MCF 10A (cell line): ENCODE results near the gene OPCML. TPM values are rescaled to one million over a fixed set of nuclear protein-coding genes. Genes with fewer than 3 reads are reported as not detected.

Experiments used
- BruUV-seq: library from RNA; stranded (reverse); fragments of 400-500 nt; replicated peaks from 2 replicates; lab custom pipeline; 2021; lab: Mats Ljungman, UMichigan
- CTCF ChIA-PET: fragments of 300-600 bp; sonication (Branson Sonifier 250); formaldehyde crosslinking; extraction: SDS; loops from one replicate; lab custom pipeline; 2021; ENCODE audit warnings: antibody characterized with exemption, inconsistent platforms; lab: Yijun Ruan, JAX
- POLR2A ChIA-PET: fragments of 300-600, 350-650 bp; sonication (Branson Sonifier 250); formaldehyde crosslinking; extraction: SDS; loops from one replicate; lab custom pipeline; 2020; ENCODE audit warnings: antibody characterized with exemption, inconsistent platforms; lab: Yijun Ruan, JAX
- DNase-seq: peaks from one replicate; pipeline ENCODE4 v3.0.0-alpha.2; 2018; ENCODE audit not compliant: unreplicated experiment
- H3K27ac Mint-ChIP-seq: one replicate; pipeline ENCODE4 v1.8.0; 2022; ENCODE audit warnings: mild to moderate bottlenecking, low read depth, mixed read lengths; ENCODE audit not compliant: unreplicated experiment
- H3K27me3 Mint-ChIP-seq: one replicate; pipeline ENCODE4 v1.8.0; 2022; ENCODE audit warnings: mixed read lengths; ENCODE audit not compliant: insufficient read depth, unreplicated experiment
- H3K36me3 Mint-ChIP-seq: one replicate; pipeline ENCODE4 v1.8.0; 2022; ENCODE audit warnings: mild to moderate bottlenecking, moderate library complexity, mixed read lengths; ENCODE audit not compliant: insufficient read depth, unreplicated experiment
- H3K4me1 Mint-ChIP-seq: one replicate; pipeline ENCODE4 v1.8.0; 2022; ENCODE audit warnings: mixed read lengths; ENCODE audit not compliant: insufficient read depth, unreplicated experiment
- H3K4me3 Mint-ChIP-seq: one replicate; pipeline ENCODE4 v1.8.0; 2022; ENCODE audit warnings: mild to moderate bottlenecking, moderate library complexity, mixed read lengths; ENCODE audit not compliant: unreplicated experiment
- H3K9me3 Mint-ChIP-seq: one replicate; pipeline ENCODE4 v1.8.0; 2022; ENCODE audit warnings: mixed read lengths; ENCODE audit not compliant: unreplicated experiment
- CTCF ChIP-seq: fragments of 200-600 bp; IDR thresholded peaks from one replicate; pipeline ENCODE4 v1.8.0; 2022; ENCODE audit warnings: antibody characterized with exemption, mild to moderate bottlenecking; ENCODE audit not compliant: unreplicated experiment
- intact Hi-C: fragments of 100-400 bp; cut with micrococcal nuclease; formaldehyde crosslinking; loops from 2 replicates; pipeline ENCODE4 v1.14.1; 2022
- total RNA-seq: library from RNA; stranded (reverse); gene quantifications from 2 replicates; pipeline ENCODE4 v1.2.3, GENCODE V29; 2022

OPCML gene
- total RNA-seq, 1 experiment from 2014 or later, result not detected

- intact Hi-C loops, result no loop called here
- POLR2A ChIA-PET, result no interaction called here
- Mint-ChIP-seq H3K9me3 (peaks cover 13% of the 10 kb centered on the region), H3K4me3 (no peak overlapping the region), H3K36me3 (no peaks in the 10 kb centered on the region), H3K27ac (no peak overlapping the region), H3K4me1 (no peaks in the 10 kb centered on the region), H3K27me3 (peaks cover 28% of the 10 kb centered on the region)
- CTCF ChIA-PET, result interaction anchor here (1.2 kb wide), 1 partner anchor 18 kb away, joined by 3 read pairs; no protein-coding TSS in a partner anchor
- no peak for TF ChIP-seq CTCF
- DNase-seq, result no peak
- BruUV-seq, result no TSS peak
These were observed 379.3 kb downstream of the OPCML start for GRCh38 chr11:133153031-133153430.

DNA sequence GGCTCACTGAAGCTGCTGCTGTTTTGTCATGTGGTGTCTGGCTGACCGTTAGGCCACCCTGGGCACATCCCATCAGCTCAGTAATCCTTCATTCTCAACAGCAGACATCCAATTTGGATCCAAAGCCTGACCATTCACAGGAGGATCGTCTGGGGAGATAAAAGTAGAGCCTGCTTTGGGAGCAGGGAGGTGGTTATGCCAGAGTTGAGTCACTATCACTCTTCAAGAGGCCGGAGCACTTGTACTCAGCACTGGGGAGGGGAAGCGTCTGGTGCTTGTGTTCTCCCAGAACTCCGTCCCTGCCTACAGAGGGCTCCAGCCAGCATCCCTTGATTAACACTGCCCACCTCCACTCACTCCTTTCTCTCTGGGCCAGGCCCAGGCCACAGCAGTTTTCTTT, 382.6 kb downstream of the OPCML start:
- Mint-ChIP-seq H3K27ac (no peak overlapping the region), H3K4me3 (no peak overlapping the region), H3K36me3 (no peaks in the 10 kb centered on the region), H3K9me3 (peaks cover 13% of the 10 kb centered on the region), H3K4me1 (no peaks in the 10 kb centered on the region), H3K27me3 (peaks cover 13% of the 10 kb centered on the region)
- POLR2A ChIA-PET, result interaction anchor here (0.7 kb wide), 1 partner anchor 271 kb away, joined by 3 read pairs; no protein-coding TSS in a partner anchor
- DNase-seq, result no peak
- TF ChIP-seq CTCF, result no peak
- CTCF ChIA-PET, result no interaction called here
- BruUV-seq, result no TSS peak
- intact Hi-C loops, result no loop called here

DNA sequence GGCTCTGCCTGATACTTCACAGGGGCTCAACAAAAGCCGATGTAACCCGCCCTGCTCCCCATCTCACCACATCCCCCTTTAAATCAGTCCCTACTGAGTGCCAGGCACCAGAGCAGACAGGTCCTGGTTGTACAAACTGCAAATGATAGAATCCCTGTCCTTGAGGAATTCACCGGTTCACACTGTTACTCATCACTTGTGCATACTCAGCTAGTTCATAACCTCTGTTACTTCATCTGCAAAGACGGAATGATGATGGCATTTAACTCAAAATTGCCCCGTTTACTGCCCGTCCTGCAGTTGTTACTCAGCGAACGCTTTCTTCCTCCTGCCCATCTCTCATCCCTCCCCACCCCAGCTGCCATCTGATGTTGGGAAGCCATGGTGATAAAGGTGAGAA, 384.7 kb downstream of the OPCML start:
- CTCF ChIA-PET, result interaction anchor here (3.5 to 6.4 kb wide), 2 partner anchors 14 to 16 kb away, joined by 19 to 48 read pairs; no protein-coding TSS in a partner anchor
- POLR2A ChIA-PET, result no interaction called here
- DNase-seq, result no peak
- BruUV-seq, result no TSS peak
- no peak for TF ChIP-seq CTCF
- Mint-ChIP-seq H3K27me3 (peaks cover 15% of the 10 kb centered on the region), H3K36me3 (no peaks in the 10 kb centered on the region), H3K4me1 (no peaks in the 10 kb centered on the region), H3K9me3 (peaks cover 13% of the 10 kb centered on the region), H3K4me3 (no peak overlapping the region), H3K27ac (no peak overlapping the region)
- intact Hi-C loops, result no loop called here

GRCh38 chr11:133146697-133147306, 385.5 kb downstream of the OPCML start:
- Mint-ChIP-seq H3K27me3 (peaks cover 15% of the 10 kb centered on the region), H3K27ac (no peak overlapping the region), H3K4me1 (no peaks in the 10 kb centered on the region), H3K9me3 (peaks cover 20% of the 10 kb centered on the region), H3K4me3 (no peak overlapping the region), H3K36me3 (no peaks in the 10 kb centered on the region)
- ChIA-PET CTCF (interaction anchor here (3.5 to 6.4 kb wide), 2 partner anchors 13 to 17 kb away, joined by 19 to 48 read pairs; no protein-coding TSS in a partner anchor), POLR2A (no interaction called here)
- TF ChIP-seq CTCF, result no peak
- no peak for DNase-seq
- intact Hi-C loops, result no loop called here
- BruUV-seq, result no TSS peak
